Stimulated activated CD8-positive, alpha-beta memory T cell treated with anti-CD3 and anti-CD28 coated beads, Interleukin-2, amount 100 ng/mL, for 1 hour (primary cell): ENCODE data around the gene PPP6R2.

Source experiments
- DNase-seq, 2 donors: peaks; one replicate each; pipeline ENCODE4 v3.0.0-alpha.2; 2020; ENCODE audit warnings: low read depth in 2 of 2

Gene PPP6R2

DNA sequence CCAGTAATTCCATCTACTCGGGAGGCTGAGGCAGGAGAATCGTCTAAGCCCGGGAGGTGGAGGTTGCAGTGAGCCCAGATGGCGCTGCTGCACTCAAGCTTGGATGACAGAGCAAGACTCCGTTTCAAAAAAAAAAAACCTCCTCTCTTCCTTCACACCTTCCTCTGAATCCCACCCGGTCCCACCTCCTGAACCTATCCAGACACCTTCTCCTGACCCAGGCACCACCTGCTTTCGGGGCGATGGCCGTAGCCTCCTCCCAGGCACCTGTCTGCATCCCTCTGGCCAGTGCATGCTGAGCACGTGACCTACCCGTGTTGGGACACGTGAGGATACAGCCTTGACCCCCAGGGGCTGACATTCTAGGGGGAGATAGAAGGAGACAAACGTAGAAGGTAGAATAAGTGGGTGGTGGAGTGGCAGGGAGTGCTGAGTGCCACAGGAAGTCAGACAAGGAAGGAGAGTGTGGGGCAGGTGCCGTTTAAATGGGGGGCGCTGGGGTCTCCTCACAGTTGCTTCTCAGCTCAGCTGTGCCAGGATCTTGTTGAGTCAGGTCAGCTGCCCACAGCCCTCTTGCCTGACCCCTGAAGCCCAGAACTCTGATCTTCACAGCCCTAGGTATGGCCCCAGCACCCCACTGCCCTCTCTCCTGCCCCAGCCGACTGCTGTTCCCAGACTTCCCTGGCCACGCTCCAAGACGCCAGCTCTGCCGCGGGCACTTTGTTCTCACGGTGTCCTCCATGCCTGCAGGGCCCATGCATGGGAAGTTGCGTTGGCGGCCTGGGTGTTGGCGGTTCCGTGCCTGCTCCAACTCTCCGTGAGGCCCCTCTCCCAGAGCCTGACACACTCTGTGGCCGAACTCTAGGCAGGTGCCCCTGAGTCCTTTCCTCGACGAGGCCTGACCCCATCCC, 142.3 kb downstream of the PPP6R2 start:
- no peak for DNase-seq

DNA sequence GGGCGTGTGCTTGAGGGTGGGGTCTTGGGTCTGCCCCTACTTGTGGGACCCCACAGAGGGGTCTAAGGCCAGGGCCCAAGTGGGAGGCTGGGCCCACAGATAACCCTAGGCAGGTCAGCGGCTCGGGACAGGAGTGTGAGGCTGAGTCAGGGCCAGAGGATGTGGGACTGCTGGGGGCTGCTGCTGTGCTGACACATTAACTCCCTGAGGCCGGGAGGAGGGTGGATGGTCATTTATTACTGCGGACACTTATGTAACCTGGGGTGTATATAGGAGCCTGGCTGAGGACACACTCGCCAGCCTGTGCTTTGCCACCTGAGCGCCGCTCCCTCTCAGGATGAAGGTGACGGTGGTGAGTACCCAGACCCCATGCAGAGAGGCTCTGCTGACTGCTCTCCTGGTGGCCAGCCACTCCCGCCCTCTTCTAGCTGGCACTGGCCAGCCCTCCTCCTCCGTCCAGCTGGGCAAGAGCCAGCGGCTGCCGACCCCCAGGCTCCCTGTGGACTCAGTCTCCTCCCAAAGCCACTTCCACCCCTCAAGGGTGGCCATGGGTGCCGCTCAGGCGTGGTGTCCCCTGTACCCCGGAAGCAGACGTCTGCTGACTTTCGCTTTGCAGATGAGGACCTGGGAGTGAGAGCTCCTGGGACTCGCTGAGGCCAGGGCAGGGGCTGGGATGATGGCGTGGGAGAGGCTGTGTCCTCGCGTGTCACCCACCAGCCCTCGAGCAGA, 143.6 kb downstream of the PPP6R2 start, which contains the start of gene MIOX:
TSS of gene MIOX (plus strand) at position 299 of the 729 bp plus-strand sequence. CDS start at position 338, 39 bp downstream.
- no peak for DNase-seq

DNA sequence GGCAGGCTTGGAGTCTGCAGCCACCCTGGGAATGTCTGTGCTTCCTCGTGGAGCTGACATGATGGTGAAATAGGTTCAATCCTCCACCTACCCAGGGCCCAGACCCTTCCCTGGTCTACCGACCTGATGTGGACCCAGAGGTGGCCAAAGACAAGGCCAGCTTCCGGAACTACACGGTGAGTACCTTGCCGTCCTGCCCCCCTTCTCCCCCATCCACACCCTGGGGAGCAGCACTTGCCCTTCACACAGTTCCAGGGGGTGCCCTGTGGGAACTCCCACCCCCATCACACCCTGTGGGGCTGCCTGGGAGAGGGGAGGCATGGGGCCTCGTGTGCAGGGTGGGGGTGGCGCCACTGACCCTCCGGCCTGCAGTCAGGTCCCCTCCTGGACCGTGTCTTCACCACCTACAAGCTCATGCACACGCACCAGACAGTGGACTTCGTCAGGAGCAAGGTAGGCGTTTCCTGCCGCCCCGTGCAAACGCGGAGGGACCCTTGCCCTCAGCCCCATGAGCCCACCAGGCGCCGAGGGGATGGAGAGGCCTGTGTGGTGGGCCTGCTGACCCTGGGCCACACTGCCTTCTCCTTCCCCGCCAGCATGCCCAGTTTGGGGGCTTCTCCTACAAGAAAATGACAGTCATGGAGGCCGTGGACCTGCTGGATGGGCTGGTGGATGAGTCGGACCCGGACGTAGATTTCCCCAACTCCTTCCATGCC, 144.3 kb downstream of the PPP6R2 start:
- DNase-seq, result no peak

DNA sequence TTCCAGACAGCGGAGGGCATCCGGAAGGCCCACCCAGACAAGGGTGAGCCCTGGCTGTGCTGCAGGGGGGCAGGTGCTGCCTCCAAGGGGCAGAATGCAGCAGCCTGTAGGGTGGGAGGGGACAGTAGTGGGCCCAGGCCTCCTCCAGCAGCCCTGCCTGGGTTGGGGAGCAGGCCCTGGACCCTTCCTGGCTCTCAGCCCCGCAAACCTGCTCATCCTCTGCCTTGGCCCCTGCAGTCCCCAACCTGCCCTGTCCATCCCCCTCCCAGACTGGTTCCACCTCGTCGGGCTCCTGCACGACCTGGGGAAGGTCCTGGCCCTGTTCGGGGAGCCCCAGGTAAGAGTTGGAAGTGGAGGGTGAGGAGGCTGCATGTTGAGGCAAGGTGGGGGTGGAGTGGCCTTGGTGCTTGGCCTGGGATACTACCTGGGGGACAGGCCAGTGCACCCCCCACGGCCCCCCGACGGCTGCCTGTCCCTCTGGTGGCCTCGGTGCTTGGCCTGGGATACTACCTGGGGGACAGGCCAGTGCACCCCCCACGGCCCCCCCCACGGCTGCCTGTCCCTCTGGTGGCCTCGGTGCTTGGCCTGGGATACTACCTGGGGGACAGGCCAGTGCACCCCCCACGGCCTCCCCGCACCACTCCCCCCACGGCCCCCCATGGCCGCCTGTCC, 145.0 kb downstream of the PPP6R2 start:
- no peak for DNase-seq

DNA sequence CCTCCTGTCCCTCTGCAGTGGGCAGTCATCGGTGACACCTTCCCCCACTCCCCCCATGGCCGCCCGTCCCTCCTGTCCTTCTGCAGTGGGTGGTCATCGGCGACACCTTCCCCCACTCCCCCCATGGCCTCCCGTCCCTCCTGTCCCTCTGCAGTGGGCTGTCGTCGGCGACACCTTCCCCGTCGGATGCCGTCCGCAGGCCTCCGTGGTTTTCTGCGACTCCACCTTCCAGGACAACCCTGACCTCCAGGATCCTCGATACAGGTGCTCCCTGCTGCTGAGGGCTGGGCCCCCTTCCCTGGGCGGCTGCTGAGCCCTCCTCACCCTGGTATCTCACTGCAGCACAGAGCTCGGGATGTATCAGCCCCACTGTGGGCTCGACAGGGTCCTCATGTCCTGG, 145.8 kb downstream of the PPP6R2 start:
- DNase-seq, result no peak

DNA sequence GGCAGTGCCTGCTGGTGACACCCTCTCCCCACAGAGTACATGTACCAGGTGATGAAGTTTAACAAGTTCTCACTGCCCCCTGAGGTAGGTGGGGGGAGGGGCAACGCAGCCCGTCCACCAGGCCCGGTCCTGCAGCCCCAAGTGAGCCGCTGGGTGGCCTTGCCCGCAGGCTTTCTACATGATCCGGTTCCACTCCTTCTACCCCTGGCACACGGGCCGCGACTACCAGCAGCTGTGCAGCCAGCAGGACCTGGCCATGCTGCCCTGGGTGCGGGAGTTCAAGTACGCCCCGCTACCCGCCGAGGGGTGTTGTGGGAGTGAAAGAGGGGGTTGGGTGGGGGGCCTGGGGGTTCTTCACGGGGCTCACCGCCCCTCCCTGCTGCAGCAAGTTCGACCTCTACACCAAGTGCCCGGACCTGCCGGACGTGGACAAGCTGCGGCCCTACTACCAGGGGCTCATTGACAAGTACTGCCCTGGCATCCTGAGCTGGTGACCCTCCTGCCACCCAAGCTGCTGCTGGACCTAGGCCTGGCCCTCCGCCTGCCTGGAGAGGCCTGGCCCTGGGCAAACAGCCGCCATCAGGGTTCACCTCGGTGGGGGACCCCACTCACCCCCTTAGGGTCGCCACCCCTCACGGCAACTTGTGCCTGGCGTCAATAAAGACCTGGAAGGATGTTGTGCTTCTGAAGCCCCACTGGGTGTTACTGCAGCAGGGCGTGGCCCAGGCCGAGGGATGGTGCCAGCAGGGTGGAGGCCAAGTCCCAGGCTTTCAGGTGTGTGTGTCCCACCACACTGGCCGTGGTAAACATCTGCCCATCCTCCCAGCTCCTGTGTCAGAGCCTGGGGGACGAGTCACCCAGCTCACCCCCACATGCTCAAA, 146.5 kb downstream of the PPP6R2 start:
- DNase-seq, result no peak

DNA sequence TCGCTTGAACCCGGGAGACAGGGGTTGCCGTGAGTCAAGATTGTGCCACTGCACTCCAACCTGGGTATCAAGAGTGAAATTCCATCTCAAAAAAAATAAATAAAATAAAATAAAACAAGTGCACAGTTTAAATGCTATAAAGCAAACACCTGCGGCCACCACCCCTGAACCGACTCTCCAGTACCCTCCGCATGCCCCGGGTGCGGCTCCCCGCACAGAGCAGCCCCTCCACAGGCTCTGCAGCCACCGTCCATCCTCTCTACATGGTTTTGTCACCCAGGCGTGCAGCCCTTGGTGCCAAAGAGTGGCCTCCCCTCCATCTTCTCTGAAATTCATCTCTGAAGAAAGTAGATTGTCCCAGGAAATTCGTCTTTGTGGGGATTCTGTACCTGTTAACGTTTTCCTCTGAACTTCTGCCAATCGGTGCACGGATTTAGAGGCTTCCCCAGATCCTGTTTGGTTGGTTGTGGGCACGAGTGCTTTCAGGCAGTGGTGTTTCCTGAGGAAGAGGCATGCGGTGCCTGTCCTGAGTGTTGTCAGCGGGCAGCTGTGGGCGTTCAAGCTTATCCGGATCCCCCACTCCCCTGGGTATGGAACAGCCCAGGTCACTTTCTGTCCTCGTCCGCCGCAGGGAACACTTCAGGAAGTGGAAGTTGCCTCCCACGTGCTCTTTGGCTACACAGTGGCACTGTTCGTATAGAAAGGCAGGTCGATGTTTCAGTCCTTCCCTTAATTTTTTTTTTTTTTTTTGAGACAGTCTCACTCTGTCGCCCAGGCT, 147.6 kb downstream of the PPP6R2 start:
- no peak for DNase-seq
